ENCODE data around the gene RER1. TPM values are rescaled to one million over a fixed set of nuclear protein-coding genes. Genes with fewer than 3 reads are reported as not detected.
"Not testable (repeated sequence)": the region's sequence is repeated elsewhere in the genome, so short reads cannot be mapped to it uniquely, and the experiment has no call there.

Gene RER1
- polyA plus RNA-seq, 3 donors, result 116 to 126 (median 119) TPM

DNA sequence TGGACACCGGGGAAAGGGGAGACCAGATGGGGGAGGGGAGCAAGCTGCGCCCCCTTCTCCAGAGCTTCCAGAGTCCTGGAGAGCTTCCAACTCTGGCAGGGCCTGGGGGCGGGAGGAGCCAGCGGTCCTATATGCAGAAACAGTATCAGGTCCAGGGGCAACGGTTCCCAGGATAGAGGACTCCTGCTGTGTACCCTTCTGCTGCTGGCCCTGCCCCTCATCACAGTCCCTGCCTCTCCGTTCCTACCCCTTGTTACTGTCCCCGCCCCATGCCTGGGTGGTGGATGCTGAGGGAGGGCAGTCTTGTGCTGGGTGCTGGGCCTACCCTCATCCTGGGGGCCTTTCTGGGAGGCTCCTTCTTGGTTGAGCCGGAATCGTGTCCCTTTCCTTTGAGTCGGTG is 39.9 kb downstream of the RER1 start:
- no peak for DNase-seq (ENCODE audit: extremely low read depth in 1 of 11, low read depth in 9 of 11, low spot score in 4 of 11)

DNA sequence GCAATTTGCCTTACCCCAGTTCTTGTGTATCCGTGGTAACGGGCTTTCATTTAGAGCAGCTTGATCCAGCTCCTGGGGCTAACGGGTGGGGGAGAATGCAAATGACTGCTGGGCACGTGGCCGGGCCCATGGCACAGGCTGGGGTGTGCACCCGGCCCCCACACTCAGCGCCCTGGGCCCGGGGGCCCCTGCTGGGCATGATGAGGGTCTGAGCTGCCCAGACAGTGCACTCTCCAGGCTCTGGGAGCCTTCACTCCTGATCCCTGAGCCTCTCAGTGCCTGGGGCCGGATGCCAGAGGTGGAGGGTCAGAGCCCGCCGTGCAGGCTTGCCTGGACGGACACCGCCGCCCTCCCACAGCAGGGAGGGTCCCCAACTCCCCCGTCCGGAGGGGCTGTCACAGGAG is 40.8 kb downstream of the RER1 start:
- no peak for DNase-seq (ENCODE audit: extremely low read depth in 1 of 11, low read depth in 9 of 11, low spot score in 4 of 11)

DNA sequence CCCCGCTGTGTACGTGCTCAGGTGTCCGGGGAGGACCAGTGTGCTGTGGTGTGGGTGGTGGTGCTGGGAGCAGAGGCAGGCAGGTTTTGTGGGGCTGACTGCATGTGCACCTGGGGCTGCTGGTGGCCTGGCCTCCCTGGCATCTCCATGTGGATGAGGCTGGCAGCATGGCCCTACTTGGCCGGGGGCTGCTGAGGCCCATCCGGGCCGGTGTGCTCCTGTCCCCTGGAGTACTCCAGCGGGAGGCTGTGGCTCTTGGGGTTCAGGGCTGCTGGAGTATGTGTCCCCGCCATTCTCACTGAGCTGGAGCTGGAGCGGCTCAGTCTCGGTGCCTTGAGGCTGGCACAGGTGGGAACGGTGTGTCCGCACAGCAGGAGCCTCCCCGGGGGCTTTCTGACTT is 41.6 kb downstream of the RER1 start:
- DNase-seq (ENCODE audit: extremely low read depth in 1 of 11, low read depth in 9 of 11, low spot score in 4 of 11), result no peak

DNA sequence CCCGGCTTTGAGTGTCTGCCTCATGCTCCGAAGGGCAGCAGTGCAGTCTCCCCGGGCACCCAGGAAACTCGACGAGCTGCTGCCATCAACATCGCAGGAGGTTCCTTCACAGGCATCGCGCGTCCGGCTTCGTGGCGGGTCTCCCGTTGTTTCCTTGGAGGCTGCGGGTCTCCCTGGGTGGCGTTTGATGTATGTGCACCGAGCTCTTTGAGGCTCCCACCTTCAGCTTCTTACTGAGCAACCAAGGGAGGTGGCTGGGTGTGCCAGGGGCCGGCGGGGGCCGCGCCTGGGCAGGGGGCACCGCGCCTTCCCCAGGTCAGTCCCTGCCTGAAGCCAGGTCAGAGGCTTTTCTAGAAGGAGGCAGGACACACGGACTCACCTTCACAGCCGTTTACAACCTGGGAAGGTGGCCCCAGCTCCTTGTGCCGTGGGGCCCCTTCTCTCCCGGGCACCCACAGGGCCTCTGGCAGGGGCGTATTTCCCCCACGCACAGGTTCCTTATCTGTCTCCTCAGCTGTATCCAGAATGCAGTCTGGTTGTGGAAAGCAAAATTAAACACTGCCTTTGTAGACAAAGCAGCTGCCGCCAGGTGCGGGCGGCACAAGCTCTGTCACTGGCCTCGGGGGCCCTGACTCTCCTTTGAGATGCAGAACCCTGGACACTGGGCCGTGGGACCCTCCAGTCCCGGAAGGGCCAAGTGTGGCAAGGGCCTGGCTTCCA is 42.5 kb downstream of the RER1 start:
- DNase-seq (ENCODE audit: extremely low read depth in 1 of 11, low read depth in 9 of 11, low spot score in 4 of 11), result no peak

DNA sequence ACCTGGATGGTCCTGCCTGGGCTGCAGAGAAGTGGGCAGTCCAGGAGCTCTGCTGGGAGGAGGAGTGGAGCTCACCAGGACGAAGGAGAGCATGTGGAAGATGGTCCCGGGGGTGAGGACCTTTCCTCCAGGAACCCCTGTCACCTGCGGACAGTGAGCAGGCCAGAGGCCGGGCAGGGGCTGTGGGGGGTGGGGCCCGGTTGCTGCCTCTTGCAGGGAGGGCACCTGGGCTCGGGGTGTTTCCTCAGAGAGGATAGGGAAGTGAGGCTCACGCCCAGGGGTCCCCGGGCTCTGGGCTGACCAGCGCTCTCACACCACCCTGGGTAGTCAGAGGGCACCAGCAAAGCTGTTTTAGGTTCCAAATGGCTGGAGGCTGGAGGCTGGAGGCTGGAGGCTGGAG is 43.5 kb downstream of the RER1 start:
- no peak for DNase-seq (ENCODE audit: extremely low read depth in 1 of 11, low read depth in 9 of 11, low spot score in 4 of 11)

DNA sequence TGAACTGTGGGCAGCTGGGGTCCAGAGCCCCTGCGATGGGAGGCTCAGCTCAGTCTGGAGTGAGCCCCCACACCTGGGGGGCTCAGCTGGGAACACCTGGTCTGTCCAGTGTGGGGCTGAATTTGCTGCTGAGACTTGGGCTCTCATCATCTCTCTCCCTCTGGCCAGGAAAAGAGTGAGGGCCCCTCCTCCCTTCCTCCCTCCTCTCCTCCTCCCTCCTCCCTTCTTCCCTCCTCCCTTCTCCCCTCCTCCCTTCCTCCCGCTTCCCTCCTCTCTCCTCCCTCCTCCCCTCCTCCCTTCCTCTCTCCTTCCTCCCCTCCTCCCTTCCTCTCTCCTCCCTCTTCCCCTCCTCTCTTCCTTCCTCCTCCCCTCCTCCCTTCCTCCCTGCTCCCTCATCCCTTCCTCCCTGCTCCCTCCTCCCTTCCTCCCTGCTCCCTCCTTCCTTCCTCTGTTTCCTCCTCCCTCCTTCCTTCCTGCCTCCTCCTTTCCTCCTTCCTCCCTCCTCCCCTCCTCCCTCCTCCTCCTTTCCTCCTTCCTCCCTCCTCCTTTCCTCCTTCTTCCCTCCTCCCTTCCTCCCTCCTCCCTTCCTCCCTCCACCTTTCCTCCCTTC is 44.2 kb downstream of the RER1 start:
- DNase-seq (ENCODE audit: extremely low read depth in 1 of 11, low read depth in 9 of 11, low spot score in 4 of 11), result no peak

DNA sequence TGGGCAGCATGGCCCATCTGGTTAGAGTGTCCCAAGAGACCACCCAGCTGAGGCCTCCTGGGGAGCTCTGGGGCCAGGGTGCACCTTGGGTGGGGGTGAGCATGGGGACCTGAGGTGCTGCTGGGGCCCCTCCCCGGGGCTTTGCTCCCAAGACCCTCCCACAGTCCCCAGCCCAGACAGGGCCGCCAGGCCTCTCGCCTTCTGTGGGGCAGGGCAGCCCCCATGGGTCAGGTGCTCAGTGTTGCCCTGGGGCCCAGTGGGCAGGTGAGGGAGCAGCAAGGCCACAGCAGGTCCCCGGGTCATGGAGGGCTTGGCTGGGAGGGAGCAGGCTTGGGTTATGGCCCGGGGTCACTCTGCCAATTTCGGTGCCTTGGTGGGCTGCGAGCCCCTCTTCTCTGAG is 45.2 kb downstream of the RER1 start:
- no peak for DNase-seq (ENCODE audit: extremely low read depth in 1 of 11, low read depth in 9 of 11, low spot score in 4 of 11)

DNA sequence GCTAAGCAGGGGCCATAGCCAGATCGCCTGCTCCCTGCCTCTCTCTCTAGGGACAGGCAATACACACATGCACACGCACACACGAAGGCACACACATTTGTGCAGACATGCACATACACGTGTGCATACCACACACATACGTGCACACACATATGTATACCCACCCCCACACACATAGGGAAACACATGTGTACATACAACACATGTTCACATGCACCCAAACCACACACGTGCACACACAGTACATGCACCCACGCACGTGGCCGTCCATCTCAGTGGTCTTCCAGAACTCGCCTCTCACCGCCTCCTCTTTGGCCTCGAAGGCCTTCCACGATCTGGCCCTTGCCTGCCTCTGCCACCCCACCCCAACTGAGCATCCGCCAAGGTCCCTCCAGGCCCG is 46.0 kb downstream of the RER1 start:
- DNase-seq (ENCODE audit: extremely low read depth in 1 of 11, low read depth in 9 of 11, low spot score in 4 of 11), result no peak

DNA sequence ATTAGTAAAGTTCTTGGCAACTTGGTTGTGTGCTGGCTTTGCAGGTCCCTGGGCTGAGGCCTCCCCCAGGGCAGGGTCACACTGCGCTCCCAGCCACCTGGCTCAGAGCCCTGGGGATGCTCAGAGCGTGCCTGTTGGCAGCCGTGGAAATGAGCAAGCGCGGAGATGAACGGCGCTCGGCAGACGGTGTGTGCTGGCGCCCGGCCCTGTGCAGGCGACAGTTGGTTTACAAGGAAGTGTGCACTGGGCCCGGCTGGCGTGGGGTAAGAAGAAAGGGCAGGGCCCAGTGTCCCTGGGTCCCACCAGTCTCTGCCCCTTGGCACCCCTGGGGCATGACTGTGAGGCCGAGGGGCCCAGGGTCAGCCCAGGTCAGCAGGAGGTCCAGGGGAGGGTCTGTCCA is 46.4 kb downstream of the RER1 start:
- no peak for DNase-seq (ENCODE audit: extremely low read depth in 1 of 11, low read depth in 9 of 11, low spot score in 4 of 11)

DNA sequence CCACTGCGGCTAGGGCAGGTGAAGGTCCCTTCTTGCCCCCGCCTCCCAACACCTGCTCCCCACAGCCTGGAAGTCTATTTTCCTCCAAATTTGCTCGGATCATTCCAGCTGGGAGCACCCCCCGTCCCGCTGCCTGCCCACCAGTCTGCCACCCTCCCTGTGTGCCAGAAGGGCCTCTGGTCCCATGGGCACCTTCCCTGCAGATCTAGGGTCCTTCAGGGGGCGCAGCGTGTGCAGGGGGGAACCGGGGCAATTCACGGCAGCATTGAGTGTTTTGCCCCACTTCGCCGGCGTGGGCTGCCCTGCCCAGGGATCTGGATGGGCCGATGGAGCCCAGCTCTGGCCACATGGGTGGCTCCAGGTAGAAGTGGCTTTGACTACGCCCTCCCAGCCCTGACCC is 47.0 kb downstream of the RER1 start:
- DNase-seq (ENCODE audit: extremely low read depth in 1 of 11, low read depth in 9 of 11, low spot score in 4 of 11), result no peak

DNA sequence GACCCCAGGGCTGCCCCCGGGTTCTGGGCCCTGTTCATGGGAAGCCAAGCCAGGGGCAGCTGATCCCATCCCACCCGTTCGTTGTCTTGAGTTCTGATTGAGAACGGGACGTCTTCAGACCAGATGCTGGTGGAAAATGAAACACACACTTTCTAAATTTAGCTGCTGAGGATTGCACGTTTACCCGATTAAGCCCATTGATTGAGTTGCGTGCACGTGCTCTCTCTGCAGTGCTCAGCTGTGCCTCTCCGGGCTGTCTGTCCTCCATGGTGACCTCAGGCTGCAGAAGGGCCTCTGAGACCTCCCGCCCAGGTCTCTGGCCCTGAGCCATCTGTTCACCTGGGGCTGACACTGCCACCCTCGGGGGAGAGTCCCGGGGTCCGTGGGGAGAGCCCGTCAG is 47.7 kb downstream of the RER1 start:
- DNase-seq (ENCODE audit: extremely low read depth in 1 of 11, low read depth in 9 of 11, low spot score in 4 of 11), result no peak

DNA sequence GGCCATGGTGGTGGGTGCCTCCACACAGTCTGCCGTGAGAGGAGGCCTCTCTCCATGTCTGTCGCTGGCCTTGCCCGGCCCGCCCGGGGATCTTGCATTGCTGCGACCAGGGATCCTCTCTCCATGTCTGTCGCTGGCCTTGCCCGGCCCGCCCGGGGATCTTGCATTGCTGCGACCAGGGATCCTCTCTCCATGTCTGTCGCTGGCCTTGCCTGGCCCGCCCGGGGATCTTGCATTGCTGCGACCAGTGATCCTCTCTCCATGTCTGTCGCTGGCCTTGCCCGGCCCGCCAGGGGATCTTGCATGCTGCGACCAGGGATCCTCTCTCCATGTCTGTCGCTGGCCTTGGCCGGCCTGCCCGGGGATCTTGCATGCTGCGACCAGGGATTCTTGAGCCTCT is 48.7 kb downstream of the RER1 start:
- DNase-seq (ENCODE audit: extremely low read depth in 1 of 11, low read depth in 9 of 11, low spot score in 4 of 11), result not testable (repeated sequence)

DNA sequence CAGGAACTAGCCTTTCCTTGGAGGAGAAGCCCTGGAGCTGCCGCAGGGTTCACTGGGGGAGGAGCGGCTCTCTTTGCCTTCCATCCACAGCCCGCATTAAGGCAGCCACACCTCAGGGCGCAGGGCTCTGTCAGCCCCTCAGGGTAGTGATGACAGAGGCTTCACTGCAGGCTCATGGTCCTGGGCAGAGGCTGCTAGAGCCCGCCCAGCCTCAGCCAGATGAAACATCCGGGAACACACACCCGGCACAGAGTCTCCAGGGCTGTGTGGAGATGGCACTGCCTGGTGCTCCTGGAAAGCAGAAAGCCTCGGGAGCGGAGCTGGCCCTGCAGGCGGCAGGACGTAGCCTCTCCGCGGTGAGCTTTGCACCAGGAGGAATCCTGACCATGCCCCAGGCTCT is 50.1 kb downstream of the RER1 start:
- DNase-seq (ENCODE audit: extremely low read depth in 1 of 11, low read depth in 9 of 11, low spot score in 4 of 11), result no peak

DNA sequence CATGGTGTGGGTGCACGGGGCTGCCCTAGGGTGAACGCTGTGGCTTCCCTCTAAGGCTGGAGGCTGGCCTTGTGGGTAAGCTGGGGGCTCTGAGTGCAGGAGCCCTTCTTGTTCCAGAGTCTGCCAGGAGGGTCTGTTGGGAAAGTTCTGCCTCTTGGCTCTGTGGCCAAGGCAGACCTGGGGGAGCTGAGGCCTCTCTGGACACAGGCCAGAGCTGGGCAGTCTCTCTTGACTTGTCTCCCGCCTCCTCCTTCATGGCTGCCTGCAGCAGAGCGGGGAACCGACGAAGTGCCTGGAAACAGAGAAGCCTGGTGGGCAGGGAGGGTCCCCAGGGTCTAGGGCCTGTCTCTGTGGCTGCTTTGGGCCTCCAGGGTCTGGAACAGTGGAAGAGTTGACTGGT is 51.0 kb downstream of the RER1 start:
- no peak for DNase-seq (ENCODE audit: extremely low read depth in 1 of 11, low read depth in 9 of 11, low spot score in 4 of 11)

DNA sequence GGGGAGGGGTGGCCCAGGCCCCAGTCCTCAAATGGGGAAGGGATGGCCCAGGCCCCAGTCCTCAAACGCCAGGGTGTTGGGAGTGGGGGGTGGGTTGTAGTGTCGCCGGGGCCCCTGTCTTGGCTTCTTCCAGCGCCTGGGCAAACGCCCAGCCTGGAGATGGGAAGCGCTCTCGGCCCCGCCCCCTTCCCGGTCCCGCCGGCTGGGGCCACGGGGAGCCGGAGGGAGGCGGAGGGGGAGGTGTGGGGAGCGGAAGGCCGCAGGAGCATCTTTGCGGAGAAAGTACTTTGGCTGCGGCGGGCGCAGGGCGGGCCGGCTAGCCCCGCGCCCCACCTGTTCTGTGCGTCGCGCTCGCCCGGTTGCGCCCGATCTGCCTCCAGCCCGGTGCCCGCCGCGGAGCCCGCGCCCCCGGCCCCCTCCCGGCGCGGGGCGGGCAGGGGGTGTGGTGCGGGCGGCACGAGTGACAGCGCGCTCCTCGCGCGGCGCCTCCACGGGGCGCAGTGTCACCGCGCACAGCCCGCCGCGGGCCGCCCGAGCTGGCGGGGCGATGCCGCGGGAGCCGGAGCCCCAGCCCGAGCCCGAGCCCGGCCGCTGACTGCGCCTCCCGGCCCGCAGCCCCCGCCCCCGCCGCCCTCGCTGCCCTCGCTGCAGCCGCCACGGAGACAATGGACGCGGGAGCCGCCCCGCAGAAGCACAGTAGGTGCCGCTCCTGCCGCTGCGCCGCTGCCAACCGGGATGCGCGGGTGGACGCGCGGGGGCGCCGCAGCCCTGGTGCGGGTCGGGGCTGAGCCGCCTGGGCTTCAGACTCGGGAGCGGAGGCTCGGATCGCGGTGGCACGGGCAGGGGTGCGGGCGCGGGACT is 51.9 kb downstream of the RER1 start:
- no peak for DNase-seq (ENCODE audit: extremely low read depth in 1 of 11, low read depth in 9 of 11, low spot score in 4 of 11)

DNA sequence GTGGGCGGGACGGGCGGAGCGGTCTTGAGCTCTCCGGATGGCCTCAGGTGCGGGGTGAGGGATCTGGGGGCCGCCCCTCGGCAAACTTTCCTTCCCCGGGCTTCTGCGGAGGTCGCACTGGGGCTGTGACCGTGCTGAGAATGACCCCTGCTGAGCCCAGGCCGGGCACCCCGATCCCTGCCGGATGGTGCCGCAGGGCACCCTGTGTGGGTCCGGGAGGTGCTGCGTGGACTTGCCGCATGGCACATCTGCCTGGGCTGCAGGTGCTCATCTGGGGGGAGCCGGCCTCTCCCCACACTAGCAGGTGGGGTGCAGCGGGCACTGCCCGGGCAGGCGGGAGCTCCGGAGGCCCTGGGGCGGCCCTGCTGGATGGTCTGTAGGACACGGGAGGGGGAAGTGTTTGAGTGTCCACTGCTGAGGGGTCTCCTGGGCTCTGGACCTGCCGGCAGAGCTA is 52.5 kb downstream of the RER1 start:
- DNase-seq (ENCODE audit: extremely low read depth in 1 of 11, low read depth in 9 of 11, low spot score in 4 of 11), result no peak

DNA sequence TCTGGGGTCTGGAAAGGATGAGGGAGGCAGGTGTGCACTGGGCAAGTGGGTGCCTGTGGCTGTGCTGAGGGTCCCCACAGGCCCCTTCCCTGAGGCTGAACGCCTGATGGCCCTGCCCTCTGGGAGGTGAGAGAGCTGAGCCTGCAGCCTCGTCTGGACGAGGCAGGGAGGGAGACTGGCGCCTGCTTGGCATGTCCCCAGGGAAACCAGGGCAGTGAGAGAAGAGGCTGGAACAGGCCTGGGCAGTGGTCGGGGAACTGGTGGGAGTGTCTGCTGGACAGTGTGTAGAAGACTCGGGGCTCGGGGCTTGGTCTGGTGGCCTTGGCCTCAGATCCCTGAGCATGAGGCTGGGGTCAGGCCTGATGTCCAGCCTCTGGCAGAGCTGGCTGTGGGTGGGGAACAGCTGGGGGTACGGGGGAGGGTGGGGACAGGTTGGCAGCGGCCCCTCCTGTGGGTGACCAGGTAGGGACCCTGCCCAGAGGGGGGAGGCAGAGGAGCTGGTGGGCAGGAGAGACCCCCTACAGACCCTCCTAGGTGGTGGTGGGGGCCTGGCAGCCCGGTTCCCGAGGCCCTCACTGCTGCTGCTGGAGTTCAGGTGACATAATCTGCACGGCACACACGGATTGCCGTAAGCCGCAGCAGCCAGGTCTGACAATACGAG is 53.7 kb downstream of the RER1 start:
- DNase-seq (ENCODE audit: extremely low read depth in 1 of 11, low read depth in 9 of 11, low spot score in 4 of 11), result no peak

DNA sequence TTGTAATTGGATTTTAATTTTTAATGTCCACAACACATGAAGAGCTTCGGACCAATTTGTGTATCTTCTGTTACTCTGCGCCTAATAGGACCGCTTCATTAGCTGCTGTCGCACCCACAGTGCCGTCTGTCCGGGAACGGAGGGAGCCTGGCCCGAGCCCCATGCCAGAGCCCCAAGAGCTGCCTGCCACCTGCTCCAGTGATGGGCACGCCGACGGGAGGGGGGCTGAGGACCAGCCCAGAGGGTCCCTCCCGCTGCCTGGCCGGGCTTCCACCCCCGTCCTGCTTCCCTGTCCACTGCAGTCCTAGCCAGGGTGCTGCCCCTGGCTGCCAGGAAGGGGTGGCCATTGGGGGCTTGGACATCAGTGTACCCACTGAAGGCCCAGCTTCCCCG is 54.2 kb downstream of the RER1 start:
- DNase-seq (ENCODE audit: extremely low read depth in 1 of 11, low read depth in 9 of 11, low spot score in 4 of 11), result no peak

DNA sequence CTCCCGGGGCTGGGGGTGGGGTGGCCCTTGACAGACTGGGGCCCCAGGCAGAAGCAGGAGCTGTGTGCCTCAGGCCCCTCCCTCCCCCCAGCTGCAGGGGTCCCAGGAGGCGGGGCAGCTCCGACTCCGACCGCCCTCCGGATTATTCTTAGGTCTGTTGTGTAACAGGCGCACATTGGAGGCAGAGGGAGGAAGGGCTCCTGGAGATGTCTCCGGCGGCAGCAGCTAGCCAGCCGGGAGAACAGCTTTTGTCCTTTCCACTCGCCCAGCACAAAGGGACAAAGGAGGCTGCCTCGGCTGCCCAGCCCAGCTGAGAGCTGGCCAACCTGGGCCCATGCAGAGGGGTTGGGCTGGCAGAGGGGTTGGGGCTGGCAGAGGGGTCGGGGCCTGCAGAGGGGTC is 54.8 kb downstream of the RER1 start:
- no peak for DNase-seq (ENCODE audit: extremely low read depth in 1 of 11, low read depth in 9 of 11, low spot score in 4 of 11)

DNA sequence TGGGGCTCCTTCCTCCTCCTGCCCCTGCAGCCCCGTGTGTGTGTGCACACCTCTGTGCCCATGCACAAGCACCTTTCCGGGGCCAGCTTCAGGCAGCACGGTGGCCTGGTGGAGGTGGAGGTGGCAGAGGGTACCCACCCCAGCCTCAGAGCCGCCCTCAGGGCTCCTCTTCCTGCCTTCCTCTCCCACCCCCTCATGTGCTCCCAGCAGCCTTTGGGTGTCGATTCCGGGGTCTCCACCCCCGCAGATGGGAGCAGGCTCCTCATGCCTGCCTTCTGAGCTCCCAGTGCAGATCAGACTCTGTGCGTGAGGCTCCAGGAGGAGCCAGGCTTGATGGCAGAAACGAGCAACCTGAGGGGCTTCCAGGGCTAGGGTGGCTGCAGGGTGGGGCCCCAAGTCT is 55.2 kb downstream of the RER1 start:
- no peak for DNase-seq (ENCODE audit: extremely low read depth in 1 of 11, low read depth in 9 of 11, low spot score in 4 of 11)
